WTC11 (cell line): ENCODE results near the gene ZNF592. TPM values are rescaled to one million over a fixed set of nuclear protein-coding genes. Genes with fewer than 3 reads are reported as not detected.

ENCODE experiments used
- ATAC-seq: fragments of 200-7000 bp; cut with Tn5 transposase; 2 replicates; pipeline ENCODE4 v1.10.0; 2021; ENCODE audit warnings: mild to moderate bottlenecking, moderate library complexity
- CTCF ChIA-PET: fragments of 300-600 bp; sonication (Branson Sonifier 250); formaldehyde crosslinking; loops from one replicate; lab custom pipeline; 2021; ENCODE audit warnings: antibody characterized with exemption; lab: Charles Lee
- POLR2A ChIA-PET: fragments of 350-600 bp; sonication (Branson Sonifier 250); formaldehyde crosslinking; loops from one replicate; lab custom pipeline; 2021; ENCODE audit warnings: antibody characterized with exemption; lab: Charles Lee
- DNase-seq: peaks from one replicate; pipeline ENCODE4 v3.0.0; 2021; ENCODE audit warnings: low spot score
- H3K27ac Mint-ChIP-seq: 2 replicates; pipeline ENCODE4 v1.8.0; 2021; ENCODE audit warnings: mixed read lengths
- H3K27me3 Mint-ChIP-seq: 2 replicates; pipeline ENCODE4 v1.8.0; 2021; ENCODE audit warnings: low read depth, mild to moderate bottlenecking, moderate library complexity, mixed read lengths
- H3K36me3 Mint-ChIP-seq: 2 replicates; pipeline ENCODE4 v1.8.0; 2021; ENCODE audit warnings: mixed read lengths
- H3K4me1 Mint-ChIP-seq: 2 replicates; pipeline ENCODE4 v1.8.0; 2022; ENCODE audit warnings: mixed read lengths
- H3K4me3 Mint-ChIP-seq: 2 replicates; pipeline ENCODE4 v1.8.0; 2021; ENCODE audit warnings: mild to moderate bottlenecking, moderate library complexity, mixed read lengths
- H3K9me3 Mint-ChIP-seq: 2 replicates; pipeline ENCODE4 v1.8.0; 2021; ENCODE audit warnings: mixed read lengths
- ESRRA ChIP-seq: sonication (generic); formaldehyde crosslinking; IDR thresholded peaks from 2 replicates; pipeline ENCODE4 v1.8.1; 2022; ENCODE audit warnings: mild to moderate bottlenecking, missing genetic modification reagents, borderline replicate concordance
- FOXJ3 ChIP-seq: sonication (generic); formaldehyde crosslinking; IDR thresholded peaks from 2 replicates; pipeline ENCODE4 v1.9.0; 2021; ENCODE audit warnings: missing genetic modification reagents, mild to moderate bottlenecking, borderline replicate concordance
- FOXP1 ChIP-seq: sonication (generic); formaldehyde crosslinking; IDR thresholded peaks from 2 replicates; pipeline ENCODE4 v1.8.0; 2022; ENCODE audit warnings: missing genetic modification reagents, mild to moderate bottlenecking, moderate library complexity, borderline replicate concordance
- GABPB1 ChIP-seq: sonication (generic); formaldehyde crosslinking; IDR thresholded peaks from 2 replicates; pipeline ENCODE4 v1.8.1; 2023; ENCODE audit warnings: mild to moderate bottlenecking, missing genetic modification reagents
- JUN ChIP-seq: sonication (generic); formaldehyde crosslinking; IDR thresholded peaks from 2 replicates; pipeline ENCODE4 v1.8.0; 2023; ENCODE audit warnings: mild to moderate bottlenecking, missing genetic modification reagents
- MYBL2 ChIP-seq: sonication (generic); formaldehyde crosslinking; IDR thresholded peaks from 2 replicates; pipeline ENCODE4 v1.8.1; 2023; ENCODE audit warnings: mild to moderate bottlenecking, moderate library complexity, missing genetic modification reagents
- NR3C1 ChIP-seq: sonication (generic); formaldehyde crosslinking; conservative IDR thresholded peaks from 2 replicates; pipeline ENCODE4 v1.8.1; 2023; ENCODE audit warnings: low read depth, mild to moderate bottlenecking, missing genetic modification reagents
- PRRX2 ChIP-seq: fragments of 250-450 bp; sonication (Bioruptor Pico); IDR thresholded peaks from 2 replicates; pipeline ENCODE4 v1.8.0; 2021; ENCODE audit warnings: mild to moderate bottlenecking
- SP1 ChIP-seq: sonication (generic); formaldehyde crosslinking; conservative IDR thresholded peaks from 2 replicates; pipeline ENCODE4 v1.8.1; 2022; ENCODE audit warnings: missing genetic modification reagents
- ZNF121 ChIP-seq: sonication (generic); formaldehyde crosslinking; IDR thresholded peaks from 2 replicates; pipeline ENCODE4 v1.8.0; 2023; ENCODE audit warnings: missing genetic modification reagents
- ZNF138 ChIP-seq: sonication (generic); formaldehyde crosslinking; conservative IDR thresholded peaks from 2 replicates; pipeline ENCODE4 v1.8.1; 2022; ENCODE audit warnings: mild to moderate bottlenecking, moderate library complexity, missing genetic modification reagents
- ZNF317 ChIP-seq: sonication (generic); formaldehyde crosslinking; IDR thresholded peaks from 2 replicates; pipeline ENCODE4 v1.8.1; 2023; ENCODE audit warnings: low read depth, mild to moderate bottlenecking, moderate library complexity, missing genetic modification reagents, borderline replicate concordance
- total RNA-seq: library from RNA; stranded (reverse); gene quantifications from 3 replicates; pipeline ENCODE4 v1.2.3, GENCODE V29; 2021
- TF ChIP-seq, protein P1 (sequence below): sonication (generic); formaldehyde crosslinking; IDR thresholded peaks from 2 replicates; pipeline ENCODE4 v1.8.0; 2023; ENCODE audit warnings: mild to moderate bottlenecking, missing genetic modification reagents
- TF ChIP-seq, protein P2 (sequence below): sonication (generic); formaldehyde crosslinking; IDR thresholded peaks from 2 replicates; pipeline ENCODE4 v1.8.0; 2023; ENCODE audit warnings: missing genetic modification reagents
- TF ChIP-seq, protein P3 (sequence below): sonication (generic); formaldehyde crosslinking; IDR thresholded peaks from 2 replicates; pipeline ENCODE4 v1.8.1; 2023; ENCODE audit warnings: mild to moderate bottlenecking, missing genetic modification reagents, moderate library complexity
- TF ChIP-seq, protein P4 (sequence below): fragments of 250-450 bp; sonication (Bioruptor Pico); IDR thresholded peaks from 2 replicates; pipeline ENCODE4 v2.1.2; 2022; ENCODE audit warnings: mild to moderate bottlenecking, moderate library complexity
- TF ChIP-seq, protein P5 (sequence below): sonication (generic); formaldehyde crosslinking; IDR thresholded peaks from 2 replicates; pipeline ENCODE4 v1.8.0; 2023; ENCODE audit warnings: missing genetic modification reagents, mild to moderate bottlenecking, borderline replicate concordance
- TF ChIP-seq, protein P6 (sequence below): fragments of 250-450 bp; sonication (Bioruptor Pico); IDR thresholded peaks from 2 replicates; pipeline ENCODE4 v1.9.0; 2021; ENCODE audit warnings: mild to moderate bottlenecking
- TF ChIP-seq, protein P7 (sequence below): sonication (generic); formaldehyde crosslinking; IDR thresholded peaks from 2 replicates; pipeline ENCODE4 v1.8.1; 2023; ENCODE audit warnings: mild to moderate bottlenecking, moderate library complexity, missing genetic modification reagents

The ZNF592 gene
- total RNA-seq, 1 experiment from 2014 or later, result 28.0 TPM

DNA sequence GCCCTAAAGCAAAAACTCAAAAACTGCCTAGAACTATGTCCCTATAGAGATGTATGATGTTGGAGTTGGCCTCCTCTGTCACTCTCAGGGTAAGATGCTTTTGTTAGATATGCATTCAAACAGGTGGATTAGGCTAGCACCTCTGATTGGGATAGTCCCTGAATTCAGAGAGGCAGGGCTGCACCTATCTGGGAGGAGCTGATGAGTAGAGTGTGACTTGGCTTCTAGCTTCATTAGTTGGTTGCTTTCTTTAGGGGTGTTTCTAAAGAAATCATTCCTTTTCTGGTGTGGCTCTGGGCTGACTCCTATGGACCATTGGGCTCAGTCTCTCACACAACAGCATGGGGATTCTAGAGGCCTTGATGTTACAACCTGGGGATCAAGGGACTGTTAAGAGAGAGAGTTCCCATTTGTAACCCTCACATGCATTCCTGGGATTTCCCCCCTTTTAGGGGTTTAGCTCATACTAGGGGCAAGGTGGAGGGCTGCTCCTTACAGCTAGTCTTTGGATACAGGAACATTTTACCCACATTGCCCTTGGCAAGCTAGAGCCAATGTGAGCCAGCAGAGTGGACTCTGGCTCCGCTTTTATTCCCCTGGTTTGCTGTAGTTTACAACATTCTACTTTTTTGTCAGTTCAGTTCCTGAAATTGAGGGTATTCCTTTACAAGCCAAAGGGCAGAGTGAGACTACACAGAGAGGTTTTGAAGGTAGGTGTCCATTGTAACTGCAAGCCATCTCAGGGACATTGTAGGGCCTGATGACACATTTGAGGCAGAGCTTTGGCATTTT is 7.5 kb downstream of the ZNF592 start (continued):
- TF ChIP-seq, protein P1, sequence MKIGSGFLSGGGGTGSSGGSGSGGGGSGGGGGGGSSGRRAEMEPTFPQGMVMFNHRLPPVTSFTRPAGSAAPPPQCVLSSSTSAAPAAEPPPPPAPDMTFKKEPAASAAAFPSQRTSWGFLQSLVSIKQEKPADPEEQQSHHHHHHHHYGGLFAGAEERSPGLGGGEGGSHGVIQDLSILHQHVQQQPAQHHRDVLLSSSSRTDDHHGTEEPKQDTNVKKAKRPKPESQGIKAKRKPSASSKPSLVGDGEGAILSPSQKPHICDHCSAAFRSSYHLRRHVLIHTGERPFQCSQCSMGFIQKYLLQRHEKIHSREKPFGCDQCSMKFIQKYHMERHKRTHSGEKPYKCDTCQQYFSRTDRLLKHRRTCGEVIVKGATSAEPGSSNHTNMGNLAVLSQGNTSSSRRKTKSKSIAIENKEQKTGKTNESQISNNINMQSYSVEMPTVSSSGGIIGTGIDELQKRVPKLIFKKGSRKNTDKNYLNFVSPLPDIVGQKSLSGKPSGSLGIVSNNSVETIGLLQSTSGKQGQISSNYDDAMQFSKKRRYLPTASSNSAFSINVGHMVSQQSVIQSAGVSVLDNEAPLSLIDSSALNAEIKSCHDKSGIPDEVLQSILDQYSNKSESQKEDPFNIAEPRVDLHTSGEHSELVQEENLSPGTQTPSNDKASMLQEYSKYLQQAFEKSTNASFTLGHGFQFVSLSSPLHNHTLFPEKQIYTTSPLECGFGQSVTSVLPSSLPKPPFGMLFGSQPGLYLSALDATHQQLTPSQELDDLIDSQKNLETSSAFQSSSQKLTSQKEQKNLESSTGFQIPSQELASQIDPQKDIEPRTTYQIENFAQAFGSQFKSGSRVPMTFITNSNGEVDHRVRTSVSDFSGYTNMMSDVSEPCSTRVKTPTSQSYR (CRISPR knock-in tag), result no peak
- TF ChIP-seq PRRX2 (CRISPR knock-in tag) (no peak), ESRRA (CRISPR knock-in tag) (no peak)
- TF ChIP-seq, protein P2, sequence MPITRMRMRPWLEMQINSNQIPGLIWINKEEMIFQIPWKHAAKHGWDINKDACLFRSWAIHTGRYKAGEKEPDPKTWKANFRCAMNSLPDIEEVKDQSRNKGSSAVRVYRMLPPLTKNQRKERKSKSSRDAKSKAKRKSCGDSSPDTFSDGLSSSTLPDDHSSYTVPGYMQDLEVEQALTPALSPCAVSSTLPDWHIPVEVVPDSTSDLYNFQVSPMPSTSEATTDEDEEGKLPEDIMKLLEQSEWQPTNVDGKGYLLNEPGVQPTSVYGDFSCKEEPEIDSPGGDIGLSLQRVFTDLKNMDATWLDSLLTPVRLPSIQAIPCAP (CRISPR knock-in tag), result no peak
- TF ChIP-seq, protein P3, sequence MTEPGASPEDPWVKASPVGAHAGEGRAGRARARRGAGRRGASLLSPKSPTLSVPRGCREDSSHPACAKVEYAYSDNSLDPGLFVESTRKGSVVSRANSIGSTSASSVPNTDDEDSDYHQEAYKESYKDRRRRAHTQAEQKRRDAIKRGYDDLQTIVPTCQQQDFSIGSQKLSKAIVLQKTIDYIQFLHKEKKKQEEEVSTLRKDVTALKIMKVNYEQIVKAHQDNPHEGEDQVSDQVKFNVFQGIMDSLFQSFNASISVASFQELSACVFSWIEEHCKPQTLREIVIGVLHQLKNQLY (CRISPR knock-in tag), result no peak

DNA sequence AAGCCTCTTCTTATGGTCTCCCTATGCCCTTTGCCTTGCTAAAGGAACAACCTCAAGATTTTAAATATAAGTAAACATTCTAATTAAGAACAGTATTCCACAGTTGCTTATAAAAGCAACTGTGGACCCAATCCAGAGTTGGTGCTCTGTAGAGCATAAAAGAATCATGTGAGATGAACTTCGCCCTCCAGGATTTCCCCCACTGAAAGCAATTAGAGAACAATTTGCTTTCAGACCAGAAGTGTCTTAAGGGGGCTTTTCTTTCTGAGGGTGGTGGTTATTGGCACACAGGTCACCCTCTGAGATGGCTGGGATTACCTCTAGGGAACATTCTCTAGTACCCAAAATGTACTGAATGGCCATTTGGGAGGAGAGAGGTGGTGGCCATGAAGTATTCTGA is 10.6 kb downstream of the ZNF592 start:
- POLR2A ChIA-PET, result interaction anchor here (0.9 kb wide), 1 partner anchor 13 kb away, joined by 3 read pairs; no protein-coding TSS in a partner anchor
- H3K27ac Mint-ChIP-seq, result no peak overlapping the region
- CTCF ChIA-PET, result interaction anchor here (0.6 kb wide), 1 partner anchor 10 kb away, joined by 4 read pairs; no protein-coding TSS in a partner anchor
- no peaks in the 10 kb centered on the region for H3K27me3 Mint-ChIP-seq
- ATAC-seq (no peak), DNase-seq (no peak)
- H3K36me3 Mint-ChIP-seq, result no peaks in the 10 kb centered on the region
- no peaks in the 10 kb centered on the region for H3K9me3 Mint-ChIP-seq
- H3K4me1 Mint-ChIP-seq, result peaks cover 4% of the 10 kb centered on the region; the same call in 1 of the 2 replicates
- H3K4me3 Mint-ChIP-seq, result no peak overlapping the region
- TF ChIP-seq PRRX2 (CRISPR knock-in tag) (no peak), ZNF138 (CRISPR knock-in tag) (no peak), SP1 (CRISPR knock-in tag) (no peak), MYBL2 (CRISPR knock-in tag) (no peak), FOXP1 (CRISPR knock-in tag) (no peak), ZNF121 (no peak), ZNF317 (CRISPR knock-in tag) (no peak), NR3C1 (CRISPR knock-in tag) (no peak), GABPB1 (CRISPR knock-in tag) (no peak), JUN (CRISPR knock-in tag) (no peak), FOXJ3 (no peak)
- TF ChIP-seq, protein P4, sequence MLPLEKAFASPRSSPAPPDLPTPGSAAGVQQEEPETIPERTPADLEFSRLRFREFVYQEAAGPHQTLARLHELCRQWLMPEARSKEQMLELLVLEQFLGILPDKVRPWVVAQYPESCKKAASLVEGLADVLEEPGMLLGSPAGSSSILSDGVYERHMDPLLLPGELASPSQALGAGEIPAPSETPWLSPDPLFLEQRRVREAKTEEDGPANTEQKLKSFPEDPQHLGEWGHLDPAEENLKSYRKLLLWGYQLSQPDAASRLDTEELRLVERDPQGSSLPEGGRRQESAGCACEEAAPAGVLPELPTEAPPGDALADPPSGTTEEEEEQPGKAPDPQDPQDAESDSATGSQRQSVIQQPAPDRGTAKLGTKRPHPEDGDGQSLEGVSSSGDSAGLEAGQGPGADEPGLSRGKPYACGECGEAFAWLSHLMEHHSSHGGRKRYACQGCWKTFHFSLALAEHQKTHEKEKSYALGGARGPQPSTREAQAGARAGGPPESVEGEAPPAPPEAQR, result no peak
- TF ChIP-seq, protein P5, sequence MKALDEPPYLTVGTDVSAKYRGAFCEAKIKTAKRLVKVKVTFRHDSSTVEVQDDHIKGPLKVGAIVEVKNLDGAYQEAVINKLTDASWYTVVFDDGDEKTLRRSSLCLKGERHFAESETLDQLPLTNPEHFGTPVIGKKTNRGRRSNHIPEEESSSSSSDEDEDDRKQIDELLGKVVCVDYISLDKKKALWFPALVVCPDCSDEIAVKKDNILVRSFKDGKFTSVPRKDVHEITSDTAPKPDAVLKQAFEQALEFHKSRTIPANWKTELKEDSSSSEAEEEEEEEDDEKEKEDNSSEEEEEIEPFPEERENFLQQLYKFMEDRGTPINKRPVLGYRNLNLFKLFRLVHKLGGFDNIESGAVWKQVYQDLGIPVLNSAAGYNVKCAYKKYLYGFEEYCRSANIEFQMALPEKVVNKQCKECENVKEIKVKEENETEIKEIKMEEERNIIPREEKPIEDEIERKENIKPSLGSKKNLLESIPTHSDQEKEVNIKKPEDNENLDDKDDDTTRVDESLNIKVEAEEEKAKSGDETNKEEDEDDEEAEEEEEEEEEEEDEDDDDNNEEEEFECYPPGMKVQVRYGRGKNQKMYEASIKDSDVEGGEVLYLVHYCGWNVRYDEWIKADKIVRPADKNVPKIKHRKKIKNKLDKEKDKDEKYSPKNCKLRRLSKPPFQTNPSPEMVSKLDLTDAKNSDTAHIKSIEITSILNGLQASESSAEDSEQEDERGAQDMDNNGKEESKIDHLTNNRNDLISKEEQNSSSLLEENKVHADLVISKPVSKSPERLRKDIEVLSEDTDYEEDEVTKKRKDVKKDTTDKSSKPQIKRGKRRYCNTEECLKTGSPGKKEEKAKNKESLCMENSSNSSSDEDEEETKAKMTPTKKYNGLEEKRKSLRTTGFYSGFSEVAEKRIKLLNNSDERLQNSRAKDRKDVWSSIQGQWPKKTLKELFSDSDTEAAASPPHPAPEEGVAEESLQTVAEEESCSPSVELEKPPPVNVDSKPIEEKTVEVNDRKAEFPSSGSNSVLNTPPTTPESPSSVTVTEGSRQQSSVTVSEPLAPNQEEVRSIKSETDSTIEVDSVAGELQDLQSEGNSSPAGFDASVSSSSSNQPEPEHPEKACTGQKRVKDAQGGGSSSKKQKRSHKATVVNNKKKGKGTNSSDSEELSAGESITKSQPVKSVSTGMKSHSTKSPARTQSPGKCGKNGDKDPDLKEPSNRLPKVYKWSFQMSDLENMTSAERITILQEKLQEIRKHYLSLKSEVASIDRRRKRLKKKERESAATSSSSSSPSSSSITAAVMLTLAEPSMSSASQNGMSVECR (CRISPR knock-in tag), result no peak
- TF ChIP-seq, protein P6, sequence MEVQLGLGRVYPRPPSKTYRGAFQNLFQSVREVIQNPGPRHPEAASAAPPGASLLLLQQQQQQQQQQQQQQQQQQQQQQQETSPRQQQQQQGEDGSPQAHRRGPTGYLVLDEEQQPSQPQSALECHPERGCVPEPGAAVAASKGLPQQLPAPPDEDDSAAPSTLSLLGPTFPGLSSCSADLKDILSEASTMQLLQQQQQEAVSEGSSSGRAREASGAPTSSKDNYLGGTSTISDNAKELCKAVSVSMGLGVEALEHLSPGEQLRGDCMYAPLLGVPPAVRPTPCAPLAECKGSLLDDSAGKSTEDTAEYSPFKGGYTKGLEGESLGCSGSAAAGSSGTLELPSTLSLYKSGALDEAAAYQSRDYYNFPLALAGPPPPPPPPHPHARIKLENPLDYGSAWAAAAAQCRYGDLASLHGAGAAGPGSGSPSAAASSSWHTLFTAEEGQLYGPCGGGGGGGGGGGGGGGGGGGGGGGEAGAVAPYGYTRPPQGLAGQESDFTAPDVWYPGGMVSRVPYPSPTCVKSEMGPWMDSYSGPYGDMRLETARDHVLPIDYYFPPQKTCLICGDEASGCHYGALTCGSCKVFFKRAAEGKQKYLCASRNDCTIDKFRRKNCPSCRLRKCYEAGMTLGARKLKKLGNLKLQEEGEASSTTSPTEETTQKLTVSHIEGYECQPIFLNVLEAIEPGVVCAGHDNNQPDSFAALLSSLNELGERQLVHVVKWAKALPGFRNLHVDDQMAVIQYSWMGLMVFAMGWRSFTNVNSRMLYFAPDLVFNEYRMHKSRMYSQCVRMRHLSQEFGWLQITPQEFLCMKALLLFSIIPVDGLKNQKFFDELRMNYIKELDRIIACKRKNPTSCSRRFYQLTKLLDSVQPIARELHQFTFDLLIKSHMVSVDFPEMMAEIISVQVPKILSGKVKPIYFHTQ (CRISPR knock-in tag), result no peak
- TF ChIP-seq, protein P7, sequence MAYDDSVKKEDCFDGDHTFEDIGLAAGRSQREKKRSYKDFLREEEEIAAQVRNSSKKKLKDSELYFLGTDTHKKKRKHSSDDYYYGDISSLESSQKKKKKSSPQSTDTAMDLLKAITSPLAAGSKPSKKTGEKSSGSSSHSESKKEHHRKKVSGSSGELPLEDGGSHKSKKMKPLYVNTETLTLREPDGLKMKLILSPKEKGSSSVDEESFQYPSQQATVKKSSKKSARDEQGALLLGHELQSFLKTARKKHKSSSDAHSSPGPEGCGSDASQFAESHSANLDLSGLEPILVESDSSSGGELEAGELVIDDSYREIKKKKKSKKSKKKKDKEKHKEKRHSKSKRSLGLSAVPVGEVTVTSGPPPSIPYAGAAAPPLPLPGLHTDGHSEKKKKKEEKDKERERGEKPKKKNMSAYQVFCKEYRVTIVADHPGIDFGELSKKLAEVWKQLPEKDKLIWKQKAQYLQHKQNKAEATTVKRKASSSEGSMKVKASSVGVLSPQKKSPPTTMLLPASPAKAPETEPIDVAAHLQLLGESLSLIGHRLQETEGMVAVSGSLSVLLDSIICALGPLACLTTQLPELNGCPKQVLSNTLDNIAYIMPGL (CRISPR knock-in tag), result no peak
